ENCODE results near the gene ANKRD40CL. TPM values are rescaled to one million over a fixed set of nuclear protein-coding genes. Genes with fewer than 3 reads are reported as not detected.
"Not testable (repeated sequence)": the region's sequence is repeated elsewhere in the genome, so short reads cannot be mapped to it uniquely, and the experiment has no call there.

ANKRD40CL gene
- total RNA-seq, 1 donor from 2014 or later: 0.42 TPM

- no peak overlapping the region for H3K27ac Mint-ChIP-seq
- ATAC-seq (ENCODE audit: low read depth): no peak
- H3K9me3 Mint-ChIP-seq: no peaks in the 10 kb centered on the region
- TF ChIP-seq, protein P1, sequence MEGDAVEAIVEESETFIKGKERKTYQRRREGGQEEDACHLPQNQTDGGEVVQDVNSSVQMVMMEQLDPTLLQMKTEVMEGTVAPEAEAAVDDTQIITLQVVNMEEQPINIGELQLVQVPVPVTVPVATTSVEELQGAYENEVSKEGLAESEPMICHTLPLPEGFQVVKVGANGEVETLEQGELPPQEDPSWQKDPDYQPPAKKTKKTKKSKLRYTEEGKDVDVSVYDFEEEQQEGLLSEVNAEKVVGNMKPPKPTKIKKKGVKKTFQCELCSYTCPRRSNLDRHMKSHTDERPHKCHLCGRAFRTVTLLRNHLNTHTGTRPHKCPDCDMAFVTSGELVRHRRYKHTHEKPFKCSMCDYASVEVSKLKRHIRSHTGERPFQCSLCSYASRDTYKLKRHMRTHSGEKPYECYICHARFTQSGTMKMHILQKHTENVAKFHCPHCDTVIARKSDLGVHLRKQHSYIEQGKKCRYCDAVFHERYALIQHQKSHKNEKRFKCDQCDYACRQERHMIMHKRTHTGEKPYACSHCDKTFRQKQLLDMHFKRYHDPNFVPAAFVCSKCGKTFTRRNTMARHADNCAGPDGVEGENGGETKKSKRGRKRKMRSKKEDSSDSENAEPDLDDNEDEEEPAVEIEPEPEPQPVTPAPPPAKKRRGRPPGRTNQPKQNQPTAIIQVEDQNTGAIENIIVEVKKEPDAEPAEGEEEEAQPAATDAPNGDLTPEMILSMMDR (IDR thresholded peaks at IDR 0.05): no peak
- intact Hi-C loops (cut with micrococcal nuclease): no loop called here
- H3K4me1 Mint-ChIP-seq: no peaks in the 10 kb centered on the region
- H3K36me3 Mint-ChIP-seq (ENCODE audit: low read depth): no peaks in the 10 kb centered on the region
- POLR2A ChIA-PET: no interaction called here
- no peak for DNase-seq
- no peak overlapping the region for H3K4me3 Mint-ChIP-seq
- H3K27me3 Mint-ChIP-seq: peaks cover 4% of the 10 kb centered on the region
- CTCF ChIA-PET: no interaction called here
Observed at GRCh38 chr17:50808413-50808812, 41.1 kb upstream of the ANKRD40CL start.

DNA sequence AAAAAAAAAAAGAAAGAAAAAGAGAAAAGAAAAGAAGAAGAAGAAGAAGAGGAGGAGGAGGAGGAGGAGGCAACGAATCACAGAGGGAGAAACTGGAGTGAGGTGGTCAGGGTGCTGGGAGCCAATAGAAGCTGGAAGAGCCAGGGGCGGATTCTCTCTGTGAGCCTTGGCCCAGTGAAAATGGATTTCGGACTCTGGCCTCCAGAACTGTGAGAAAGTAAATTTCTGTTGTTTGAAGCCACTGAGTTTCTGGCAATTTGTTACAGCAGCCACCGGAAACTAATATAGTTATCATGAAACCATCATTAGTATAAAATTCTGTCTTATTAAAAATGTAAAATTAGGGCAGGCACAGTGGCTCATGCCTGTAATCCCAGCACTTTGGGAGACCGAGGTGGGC, 40.4 kb upstream of the ANKRD40CL start:
- Mint-ChIP-seq H3K4me3 (no peak overlapping the region), H3K4me1 (no peaks in the 10 kb centered on the region), H3K27ac (no peak overlapping the region), H3K36me3 (ENCODE audit: low read depth) (no peaks in the 10 kb centered on the region), H3K9me3 (no peaks in the 10 kb centered on the region), H3K27me3 (no peaks in the 10 kb centered on the region)
- ATAC-seq (ENCODE audit: low read depth) (no peak), DNase-seq (no peak)
- POLR2A ChIA-PET: no interaction called here
- CTCF ChIA-PET: interaction anchor here (0.6 kb wide), 1 partner anchor 25 kb away, joined by 4 read pairs; no protein-coding TSS in a partner anchor
- intact Hi-C loops (cut with micrococcal nuclease): no loop called here
- TF ChIP-seq, protein P1 (IDR thresholded peaks at IDR 0.05): no peak

DNA sequence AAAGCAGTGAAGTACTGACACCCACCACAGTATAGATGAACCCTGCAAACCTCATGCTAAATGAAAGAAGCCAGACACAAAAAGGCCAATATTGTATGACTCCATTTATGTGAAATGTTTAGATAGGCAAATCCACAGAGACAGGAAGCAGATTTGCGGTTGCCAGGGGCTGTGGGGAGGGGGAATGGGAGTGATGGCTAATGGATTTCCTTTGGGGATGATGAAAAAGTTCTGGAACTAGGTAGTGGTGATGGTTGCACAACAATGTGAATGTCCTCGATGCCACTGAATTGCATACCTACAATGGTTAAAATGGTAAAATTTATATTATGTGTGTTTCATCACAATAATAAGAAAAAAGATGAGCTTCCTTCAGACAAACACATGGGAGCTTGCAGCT, 39.7 kb upstream of the ANKRD40CL start:
- CTCF ChIA-PET: no interaction called here
- no peaks in the 10 kb centered on the region for H3K27me3 Mint-ChIP-seq
- no peak overlapping the region for H3K27ac Mint-ChIP-seq
- ATAC-seq (ENCODE audit: low read depth) (no peak), DNase-seq (no peak)
- TF ChIP-seq, protein P1 (IDR thresholded peaks at IDR 0.05): no peak
- H3K4me3 Mint-ChIP-seq: no peak overlapping the region
- POLR2A ChIA-PET: no interaction called here
- H3K36me3 Mint-ChIP-seq (ENCODE audit: low read depth): no peaks in the 10 kb centered on the region
- intact Hi-C loops (cut with micrococcal nuclease): no loop called here
- no peaks in the 10 kb centered on the region for H3K4me1 Mint-ChIP-seq
- no peaks in the 10 kb centered on the region for H3K9me3 Mint-ChIP-seq

DNA sequence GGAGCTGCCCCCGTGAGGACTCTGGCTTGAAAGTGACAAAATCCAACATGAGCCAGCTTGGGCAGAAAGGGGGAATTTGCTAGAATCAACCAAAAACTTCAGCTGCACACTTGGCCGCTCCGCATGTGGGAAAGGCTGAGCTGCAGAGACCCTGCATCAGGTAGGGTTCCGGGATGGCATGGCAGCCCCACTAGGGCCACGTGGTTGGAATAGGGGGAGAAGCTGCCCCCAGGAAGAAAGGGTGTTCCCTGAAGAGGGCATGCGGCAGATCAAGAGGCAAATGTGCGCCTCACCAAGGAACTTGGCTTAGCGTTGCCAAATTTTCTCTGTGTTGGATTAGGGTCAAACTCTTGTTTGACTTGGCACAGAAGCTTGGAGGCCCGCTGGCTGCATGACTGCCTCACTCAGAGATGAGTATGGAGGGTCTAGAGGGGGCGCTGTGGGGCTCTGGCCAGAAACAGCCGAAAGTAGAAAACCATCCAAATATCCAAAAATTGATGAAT, 38.9 kb upstream of the ANKRD40CL start:
- H3K36me3 Mint-ChIP-seq (ENCODE audit: low read depth): no peaks in the 10 kb centered on the region
- ChIA-PET CTCF (no interaction called here), POLR2A (no interaction called here)
- H3K27ac Mint-ChIP-seq: no peak overlapping the region
- no peaks in the 10 kb centered on the region for H3K27me3 Mint-ChIP-seq
- ATAC-seq (ENCODE audit: low read depth) (no peak), DNase-seq (no peak)
- intact Hi-C loops (cut with micrococcal nuclease): no loop called here
- H3K9me3 Mint-ChIP-seq: no peaks in the 10 kb centered on the region
- no peaks in the 10 kb centered on the region for H3K4me1 Mint-ChIP-seq
- H3K4me3 Mint-ChIP-seq: no peak overlapping the region
- TF ChIP-seq, protein P1 (IDR thresholded peaks at IDR 0.05): no peak

DNA sequence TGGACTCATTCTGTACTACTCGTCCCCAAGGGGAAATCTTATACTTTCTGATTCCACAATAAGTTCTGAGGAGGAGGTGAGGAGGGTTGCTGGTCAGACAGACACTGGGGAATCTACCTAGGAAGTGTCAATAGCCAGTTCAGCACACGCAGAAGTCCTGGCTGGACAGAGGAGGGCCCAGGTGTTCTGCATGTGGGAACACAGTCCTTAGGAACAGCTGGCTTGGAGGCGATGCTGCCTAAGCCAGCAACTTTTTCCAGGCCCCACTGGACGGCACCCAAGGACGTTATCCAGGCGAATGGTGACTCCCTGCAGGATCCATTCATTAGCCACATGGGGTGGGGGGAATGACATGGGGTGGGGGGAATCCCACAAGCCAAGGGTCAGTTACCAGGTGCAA, 38.2 kb upstream of the ANKRD40CL start:
- TF ChIP-seq, protein P1 (IDR thresholded peaks at IDR 0.05): no peak
- no peak for ATAC-seq (ENCODE audit: low read depth)
- POLR2A ChIA-PET: no interaction called here
- CTCF ChIA-PET: no interaction called here
- no peaks in the 10 kb centered on the region for H3K4me1 Mint-ChIP-seq
- intact Hi-C loops (cut with micrococcal nuclease): no loop called here
- H3K4me3 Mint-ChIP-seq: no peak overlapping the region
- H3K27ac Mint-ChIP-seq: no peak overlapping the region
- no peak for DNase-seq
- no peaks in the 10 kb centered on the region for H3K9me3 Mint-ChIP-seq
- no peaks in the 10 kb centered on the region for H3K36me3 Mint-ChIP-seq (ENCODE audit: low read depth)
- no peaks in the 10 kb centered on the region for H3K27me3 Mint-ChIP-seq

DNA sequence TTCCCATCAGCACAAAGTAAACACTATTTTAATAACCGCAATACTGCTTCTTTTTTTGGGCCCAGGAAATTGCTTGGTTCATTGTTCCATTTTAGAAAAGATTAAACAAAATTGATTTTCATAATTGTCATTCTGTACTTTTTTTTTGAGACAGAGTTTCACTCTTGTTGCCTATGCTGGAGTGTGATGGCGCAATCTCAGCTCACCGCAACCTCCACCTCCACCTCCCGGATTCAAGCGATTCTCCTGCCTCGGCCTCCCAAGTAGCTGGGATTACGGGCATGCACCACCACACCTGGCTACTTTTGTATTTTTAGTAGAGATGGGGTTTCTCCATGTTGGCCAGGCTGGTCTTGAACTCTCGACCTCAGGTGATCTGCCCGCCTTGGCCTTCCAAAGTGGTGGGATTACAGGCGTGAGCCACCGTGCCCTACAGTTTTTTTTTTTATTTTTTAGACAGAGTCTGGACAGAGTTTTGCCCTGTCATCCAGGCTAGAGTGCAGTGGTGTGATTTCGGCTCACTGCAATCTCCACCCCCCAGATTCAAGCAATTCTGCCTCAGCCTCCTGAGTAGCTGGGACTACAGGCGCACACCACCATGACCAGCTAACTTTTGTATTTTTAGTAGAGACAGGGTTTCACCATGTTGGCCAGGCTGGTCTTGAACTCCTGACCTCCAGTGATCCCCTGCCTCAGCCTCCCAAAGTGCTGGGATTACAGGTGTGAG, 37.6 kb upstream of the ANKRD40CL start:
- H3K36me3 Mint-ChIP-seq (ENCODE audit: low read depth); H3K27ac Mint-ChIP-seq; ATAC-seq (ENCODE audit: low read depth); H3K9me3 Mint-ChIP-seq; DNase-seq; POLR2A ChIA-PET; intact Hi-C loops (cut with micrococcal nuclease); CTCF ChIA-PET; H3K4me1 Mint-ChIP-seq; H3K27me3 Mint-ChIP-seq; H3K4me3 Mint-ChIP-seq: not testable (repeated sequence)

All from activated B cell treated with CpG ODN at 0.5 μM for 24 hours (primary cell).